HG02798 (cell line): ENCODE measurements around the gene COL16A1.

Experiments used
- ATAC-seq: cut with Tn5 transposase; IDR thresholded peaks from one replicate; pipeline ENCODE4 v1.9.1; 2021; ENCODE audit warnings: mild to moderate bottlenecking; ENCODE audit not compliant: unreplicated experiment, poor library complexity

COL16A1 gene

GRCh38 chr1:31669433-31669785 is 34.4 kb downstream of the COL16A1 start:
- no peak for ATAC-seq

- ATAC-seq, result no peak
These were observed 35.4 kb downstream of the COL16A1 start for GRCh38 chr1:31668303-31668883.

- ATAC-seq, result no peak
These were observed 36.6 kb downstream of the COL16A1 start for GRCh38 chr1:31667065-31667785.

GRCh38 chr1:31666263-31666963 is 37.4 kb downstream of the COL16A1 start:
- no peak for ATAC-seq

GRCh38 chr1:31665234-31665878 is 38.5 kb downstream of the COL16A1 start:
- ATAC-seq, result no peak

- ATAC-seq, result no peak
These were observed 39.3 kb downstream of the COL16A1 start for GRCh38 chr1:31664528-31664927.

- no peak for ATAC-seq
These were observed 40.0 kb downstream of the COL16A1 start for GRCh38 chr1:31663622-31664452.

- no peak for ATAC-seq
These were observed 41.4 kb downstream of the COL16A1 start for GRCh38 chr1:31662463-31662862.

- ATAC-seq, result no peak
These were observed 42.0 kb downstream of the COL16A1 start for GRCh38 chr1:31661856-31662255.

- no peak for ATAC-seq
These were observed 42.9 kb downstream of the COL16A1 start for GRCh38 chr1:31660871-31661455.

GRCh38 chr1:31659889-31660288 is 43.9 kb downstream of the COL16A1 start:
- no peak for ATAC-seq

- no peak for ATAC-seq
These were observed 45.1 kb downstream of the COL16A1 start for GRCh38 chr1:31658721-31659120.

- no peak for ATAC-seq
These were observed 45.8 kb downstream of the COL16A1 start for GRCh38 chr1:31657972-31658510.

GRCh38 chr1:31657020-31657804 is 46.6 kb downstream of the COL16A1 start:
- ATAC-seq, result no peak

GRCh38 chr1:31655756-31656155 is 48.1 kb downstream of the COL16A1 start:
- ATAC-seq, result no peak

GRCh38 chr1:31655104-31655503 is 48.7 kb downstream of the COL16A1 start:
- no peak for ATAC-seq

GRCh38 chr1:31654474-31654776 is 49.4 kb downstream of the COL16A1 start:
- no peak for ATAC-seq

- ATAC-seq, result no peak
These were observed 49.9 kb downstream of the COL16A1 start for GRCh38 chr1:31653717-31654473.
